ENCODE measurements around the gene NOP58. TPM values are rescaled to one million over a fixed set of nuclear protein-coding genes. Genes with fewer than 3 reads are reported as not detected.
"Not testable (repeated sequence)": the region's sequence is repeated elsewhere in the genome, so short reads cannot be mapped to it uniquely, and the experiment has no call there.

NOP58 gene
- total RNA-seq, result 86.2 TPM

- DNase-seq, result peak; percentile 99
These were observed at the start of gene NOP58 for GRCh38 chr2:202265467-202266277. Gene NOP58, plus strand, starts transcription at chr2:202265763. Its CDS starts 179 bp downstream, at chr2:202265942.

- no peak for DNase-seq
These were observed 43.7 kb upstream of the NOP58 start for GRCh38 chr2:202221873-202222272.

- DNase-seq, result peak; percentile 56
These were observed 27.8 kb upstream of the NOP58 start for GRCh38 chr2:202237787-202238233.

GRCh38 chr2:202238234-202239197 is 27.0 kb upstream of the NOP58 start, which contains the start of gene SUMO1:
Gene SUMO1, minus strand, starts transcription at chr2:202238597. Its CDS starts 146 bp downstream, at chr2:202238451.
- DNase-seq, result peak; percentile 98

GRCh38 chr2:202247710-202248109 is 17.9 kb upstream of the NOP58 start:
- DNase-seq, result not testable (repeated sequence)

GRCh38 chr2:202249521-202250253 is 15.9 kb upstream of the NOP58 start:
- DNase-seq, result no peak

GRCh38 chr2:202251494-202251893 is 14.1 kb upstream of the NOP58 start:
- peak; percentile 13 for DNase-seq

GRCh38 chr2:202261531-202261930 is 4.0 kb upstream of the NOP58 start:
- no peak for DNase-seq

GRCh38 chr2:202267495-202267894 is 1.9 kb downstream of the NOP58 start:
- DNase-seq, result no peak

- peak; percentile 12 for DNase-seq
These were observed 4.0 kb downstream of the NOP58 start for GRCh38 chr2:202269585-202269984.

- no peak for DNase-seq
These were observed 4.9 kb downstream of the NOP58 start for GRCh38 chr2:202270487-202270886.

GRCh38 chr2:202276078-202276720 is 10.6 kb downstream of the NOP58 start:
- DNase-seq, result not testable (repeated sequence)

- DNase-seq, result no peak
These were observed 12.6 kb downstream of the NOP58 start for GRCh38 chr2:202278036-202278760.

- peak; percentile 47 for DNase-seq
These were observed 13.4 kb downstream of the NOP58 start for GRCh38 chr2:202278944-202279343.

- no peak for DNase-seq
These were observed 21.0 kb downstream of the NOP58 start for GRCh38 chr2:202286595-202286994.

- DNase-seq, result no peak
These were observed 24.0 kb downstream of the NOP58 start for GRCh38 chr2:202289394-202290204.

GRCh38 chr2:202290316-202290715 is 24.8 kb downstream of the NOP58 start:
- DNase-seq, result no peak

- DNase-seq, result no peak
These were observed 25.4 kb downstream of the NOP58 start for GRCh38 chr2:202290970-202291369.

GRCh38 chr2:202299712-202300111 is 34.1 kb downstream of the NOP58 start:
- no peak for DNase-seq

GRCh38 chr2:202306034-202306433 is 40.5 kb downstream of the NOP58 start:
- DNase-seq, result no peak
